Measurements from ENCODE around the gene DPPA5. TPM values are rescaled to one million over a fixed set of nuclear protein-coding genes. Genes with fewer than 3 reads are reported as not detected.
"Not testable (repeated sequence)": the region's sequence is repeated elsewhere in the genome, so short reads cannot be mapped to it uniquely, and the experiment has no call there.

The DPPA5 gene
- total RNA-seq, 2 experiments from 2014 or later, result not detected

- intact Hi-C loops (cut with micrococcal nuclease), result no loop called here
- Mint-ChIP-seq H3K9me3 (peaks cover 4% of the 10 kb centered on the region), H3K27me3 (ENCODE audit: low read depth) (peaks cover 50% of the 10 kb centered on the region), H3K4me3 (no peak overlapping the region), H3K4me1 (ENCODE audit: low read depth) (peaks cover 7% of the 10 kb centered on the region), H3K36me3 (ENCODE audit: low read depth) (peaks cover 2% of the 10 kb centered on the region), H3K27ac (no peak overlapping the region)
- DNase-seq, result no peak
- CTCF ChIA-PET, result interaction anchor here (1.1 kb wide), 1 partner anchor 12 kb away, joined by 4 read pairs; no protein-coding TSS in a partner anchor
Measured at GRCh38 chr6:73314577-73315492, 39.2 kb downstream of the DPPA5 start.

GRCh38 chr6:73310503-73310845 lies 43.6 kb downstream of the DPPA5 start:
- intact Hi-C loops (cut with micrococcal nuclease), result loop anchor here (1.0 kb wide), 3 partner anchors 16 to 690 kb away; no protein-coding TSS in a partner anchor
- peaks cover 19% of the 10 kb centered on the region for H3K4me1 Mint-ChIP-seq (ENCODE audit: low read depth)
- H3K36me3 Mint-ChIP-seq (ENCODE audit: low read depth); H3K27ac Mint-ChIP-seq; CTCF ChIA-PET; H3K9me3 Mint-ChIP-seq; DNase-seq: not testable (repeated sequence)
- H3K4me3 Mint-ChIP-seq, result peak overlapping the region; percentile 83
- H3K27me3 Mint-ChIP-seq (ENCODE audit: low read depth), result peaks cover 58% of the 10 kb centered on the region

- Mint-ChIP-seq H3K36me3 (ENCODE audit: low read depth) (peaks cover 1% of the 10 kb centered on the region), H3K9me3 (no peaks in the 10 kb centered on the region), H3K27me3 (ENCODE audit: low read depth) (peaks cover 53% of the 10 kb centered on the region), H3K4me3 (peak overlapping the region; percentile 83), H3K27ac (no peak overlapping the region), H3K4me1 (ENCODE audit: low read depth) (peaks cover 19% of the 10 kb centered on the region)
- intact Hi-C loops (cut with micrococcal nuclease), result loop anchor here (1.0 kb wide), 3 partner anchors 16 to 690 kb away; no protein-coding TSS in a partner anchor
- peak; percentile 63 for DNase-seq
- CTCF ChIA-PET, result interaction anchor here (0.6 to 2.0 kb wide), 4 partner anchors 18 to 181 kb away, joined by 3 to 5 read pairs (median 4); no protein-coding TSS in a partner anchor
Measured at GRCh38 chr6:73309785-73310502, 44.1 kb downstream of the DPPA5 start.

- Mint-ChIP-seq H3K4me3 (peak overlapping the region; percentile 83), H3K27ac (no peak overlapping the region), H3K27me3 (ENCODE audit: low read depth) (peaks cover 53% of the 10 kb centered on the region), H3K9me3 (no peaks in the 10 kb centered on the region), H3K36me3 (ENCODE audit: low read depth) (peaks cover 1% of the 10 kb centered on the region), H3K4me1 (ENCODE audit: low read depth) (peaks cover 19% of the 10 kb centered on the region)
- CTCF ChIA-PET, result interaction anchor here (0.6 to 2.0 kb wide), 3 partner anchors 24 to 180 kb away, joined by 3 to 5 read pairs (median 4); no protein-coding TSS in a partner anchor
- intact Hi-C loops (cut with micrococcal nuclease), result no loop called here
- DNase-seq, result peak; percentile 6
Measured at GRCh38 chr6:73309535-73309784, 44.6 kb downstream of the DPPA5 start.

- no peaks in the 10 kb centered on the region for H3K36me3 Mint-ChIP-seq (ENCODE audit: low read depth)
- H3K9me3 Mint-ChIP-seq, result no peaks in the 10 kb centered on the region
- H3K4me1 Mint-ChIP-seq (ENCODE audit: low read depth), result peaks cover 19% of the 10 kb centered on the region
- DNase-seq, result no peak
- intact Hi-C loops (cut with micrococcal nuclease), result no loop called here
- H3K27ac Mint-ChIP-seq, result no peak overlapping the region
- peaks cover 49% of the 10 kb centered on the region for H3K27me3 Mint-ChIP-seq (ENCODE audit: low read depth)
- CTCF ChIA-PET, result interaction anchor here (0.6 to 2.0 kb wide), 5 partner anchors 15 to 693 kb away, joined by 3 to 5 read pairs (median 4); no protein-coding TSS in a partner anchor
- H3K4me3 Mint-ChIP-seq, result peak overlapping the region; percentile 83
Measured at GRCh38 chr6:73308712-73309534, 45.2 kb downstream of the DPPA5 start.

GRCh38 chr6:73303773-73304172 lies 50.3 kb downstream of the DPPA5 start:
- H3K36me3 Mint-ChIP-seq (ENCODE audit: low read depth); H3K27ac Mint-ChIP-seq; CTCF ChIA-PET; DNase-seq; H3K4me1 Mint-ChIP-seq (ENCODE audit: low read depth); H3K4me3 Mint-ChIP-seq; intact Hi-C loops (cut with micrococcal nuclease); H3K9me3 Mint-ChIP-seq: not testable (repeated sequence)
- H3K27me3 Mint-ChIP-seq (ENCODE audit: low read depth), result peaks cover 14% of the 10 kb centered on the region

Other genes with a start within 250 kb of the DPPA5 start
- gene KHDC1L, start 128.8 kb downstream of the DPPA5 start, total RNA-seq, result not detected
- gene KHDC1, start 91.1 kb downstream of the DPPA5 start, total RNA-seq, result 1 to 10 TPM; 1.1 to 1.6 TPM
- not detected for gene KHDC3L, start 8.4 kb upstream of the DPPA5 start, total RNA-seq
- gene OOEP, start 15.6 kb upstream of the DPPA5 start, total RNA-seq, result under 1 TPM in 1 of 2 experiments, not detected in 1; 0.31 TPM
- not detected for gene DDX43, start 40.6 kb upstream of the DPPA5 start, total RNA-seq
- gene CGAS, start 98.0 kb upstream of the DPPA5 start, total RNA-seq, result 10 to 100 TPM; 17.4 to 17.8 TPM
- 10 to 100 TPM; 38.7 to 47.1 TPM for gene MTO1, start 107.5 kb upstream of the DPPA5 start, total RNA-seq
- over 10,000 TPM; 18,342 to 18,732 TPM for gene EEF1A1, start 166.8 kb upstream of the DPPA5 start, total RNA-seq